Stimulated activated CD4-positive, alpha-beta T cell treated with anti-CD3 and anti-CD28 coated beads, TNF-alpha, amount 100 ng/mL, for 1 hour (primary cell): ENCODE results near the gene CCDC137.

Source experiments
- DNase-seq, 3 donors: peaks; one replicate each; pipeline ENCODE4 v3.0.0-alpha.2; 2020; ENCODE audit warnings: low read depth in 3 of 3, low spot score in 1 of 3

The CCDC137 gene

DNA sequence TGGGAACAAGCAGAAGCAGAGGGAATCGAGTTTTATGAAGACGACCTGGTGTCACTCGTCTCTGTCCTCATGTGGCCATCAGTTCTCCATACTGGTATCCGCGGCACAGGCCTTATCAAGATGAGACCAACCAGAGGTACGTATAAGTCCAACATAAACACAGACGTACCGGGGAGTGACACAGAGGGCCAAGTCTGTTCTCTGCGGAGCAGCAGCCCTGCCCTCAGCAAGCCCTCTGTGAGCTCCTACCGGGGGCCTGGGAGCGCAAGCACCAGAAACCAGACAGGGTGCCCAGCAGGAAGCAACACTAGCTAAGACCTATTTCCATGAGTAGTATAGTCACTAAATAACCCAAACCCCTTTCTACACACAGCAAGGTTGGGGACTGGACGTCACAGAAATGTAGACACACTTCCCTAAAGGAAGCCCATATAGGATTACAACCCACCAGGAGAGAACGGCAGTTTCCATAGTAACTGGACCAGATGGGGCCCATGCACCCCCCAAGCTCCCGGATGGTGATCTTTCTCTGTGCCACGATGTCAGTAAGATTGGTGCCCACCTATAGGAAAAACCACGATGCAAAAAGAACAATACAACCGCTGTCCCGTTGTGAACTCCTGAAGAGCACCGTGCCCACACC is 16.1 kb downstream of the CCDC137 start:
- no peak for DNase-seq

GRCh38 chr17:81683208-81683583 is 16.7 kb downstream of the CCDC137 start:
- no peak for DNase-seq

GRCh38 chr17:81683584-81684441 is 17.3 kb downstream of the CCDC137 start, which contains the start of the genes ARL16 and HGS:
TSS of gene ARL16 (minus strand) at chr17:81683797. CDS start at chr17:81683753, 44 bp downstream.
TSS of gene HGS (plus strand) at chr17:81684011. CDS start at chr17:81684067, 56 bp downstream.
- peak; percentile 93 to 95 (median 94) for DNase-seq

- DNase-seq = no peak
Measured at GRCh38 chr17:81684442-81684911, 17.9 kb downstream of the CCDC137 start.

GRCh38 chr17:81685108-81685507 is 18.6 kb downstream of the CCDC137 start:
- DNase-seq = no peak

GRCh38 chr17:81686614-81687013 is 20.1 kb downstream of the CCDC137 start:
- DNase-seq = no peak

- no peak for DNase-seq
Measured at GRCh38 chr17:81687770-81688541, 21.4 kb downstream of the CCDC137 start.

GRCh38 chr17:81688616-81689015 is 22.1 kb downstream of the CCDC137 start:
- DNase-seq = no peak

- no peak for DNase-seq
Measured at GRCh38 chr17:81690066-81690465, 23.5 kb downstream of the CCDC137 start.

- DNase-seq = no peak
Measured at GRCh38 chr17:81690549-81690948, 24.0 kb downstream of the CCDC137 start.

DNA sequence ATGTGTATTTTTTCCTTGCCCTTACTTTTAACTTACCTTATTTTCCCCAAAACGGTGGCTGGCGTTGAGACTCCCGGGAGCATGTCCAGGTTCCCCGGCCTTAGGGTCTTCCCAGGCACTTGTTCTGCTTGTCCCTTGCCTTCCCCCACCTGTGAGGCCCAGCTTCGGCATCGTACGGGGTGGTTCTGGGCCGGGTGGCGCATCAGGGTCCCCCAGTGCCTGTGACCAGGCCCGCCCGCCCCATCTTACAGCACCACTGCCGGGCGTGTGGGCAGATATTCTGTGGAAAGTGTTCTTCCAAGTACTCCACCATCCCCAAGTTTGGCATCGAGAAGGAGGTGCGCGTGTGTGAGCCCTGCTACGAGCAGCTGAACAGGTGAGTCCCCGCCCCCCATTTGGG is 24.7 kb downstream of the CCDC137 start:
- DNase-seq = no peak

DNA sequence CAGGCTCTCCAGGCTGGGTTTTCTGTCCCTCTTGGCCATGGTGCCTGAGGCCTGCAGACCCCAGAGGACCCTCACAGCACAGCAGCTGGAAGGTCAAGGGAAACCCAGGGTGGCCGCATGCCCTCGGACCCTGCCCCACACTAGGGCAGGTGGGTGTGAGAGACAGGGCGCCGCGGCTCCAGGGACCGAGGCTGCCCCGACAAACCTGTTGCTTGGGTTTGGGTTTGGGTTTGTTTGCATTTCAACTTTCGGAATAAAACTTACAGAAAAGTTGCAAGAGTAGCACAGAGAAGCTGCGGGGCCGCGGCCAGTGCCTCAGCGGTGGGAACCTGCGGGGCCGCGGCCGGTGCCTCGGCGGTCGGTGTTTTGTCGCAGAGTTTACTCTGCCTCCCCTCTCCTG is 25.1 kb downstream of the CCDC137 start:
- DNase-seq = no peak

DNA sequence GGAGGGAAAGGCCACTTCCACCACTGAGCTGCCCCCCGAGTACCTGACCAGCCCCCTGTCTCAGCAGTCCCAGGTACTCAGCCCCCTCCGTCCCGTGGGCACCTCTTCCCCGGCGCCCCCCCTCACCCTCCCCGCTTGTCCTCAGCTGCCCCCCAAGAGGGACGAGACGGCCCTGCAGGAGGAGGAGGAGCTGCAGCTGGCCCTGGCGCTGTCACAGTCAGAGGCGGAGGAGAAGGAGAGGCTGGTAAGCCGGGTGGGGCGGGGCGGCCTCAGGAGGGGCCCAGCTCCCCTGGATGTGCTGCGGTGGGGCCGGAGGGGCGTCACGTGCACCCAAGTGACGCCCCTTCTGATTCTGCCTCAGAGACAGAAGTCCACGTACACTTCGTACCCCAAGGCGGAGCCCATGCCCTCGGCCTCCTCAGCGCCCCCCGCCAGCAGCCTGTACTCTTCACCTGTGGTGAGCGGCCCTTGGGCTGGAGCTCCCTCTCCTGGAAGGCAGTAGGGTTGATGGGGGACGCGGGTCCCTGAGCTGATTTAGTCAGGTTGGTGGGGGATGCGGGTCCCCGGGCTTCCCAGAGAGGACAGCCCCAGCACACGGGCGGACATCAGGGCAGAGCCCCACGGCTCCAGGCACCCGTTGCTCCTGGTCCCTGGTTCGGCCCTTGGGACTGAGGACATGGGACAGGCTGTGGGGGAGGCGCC is 27.1 kb downstream of the CCDC137 start:
- DNase-seq = no peak

DNA sequence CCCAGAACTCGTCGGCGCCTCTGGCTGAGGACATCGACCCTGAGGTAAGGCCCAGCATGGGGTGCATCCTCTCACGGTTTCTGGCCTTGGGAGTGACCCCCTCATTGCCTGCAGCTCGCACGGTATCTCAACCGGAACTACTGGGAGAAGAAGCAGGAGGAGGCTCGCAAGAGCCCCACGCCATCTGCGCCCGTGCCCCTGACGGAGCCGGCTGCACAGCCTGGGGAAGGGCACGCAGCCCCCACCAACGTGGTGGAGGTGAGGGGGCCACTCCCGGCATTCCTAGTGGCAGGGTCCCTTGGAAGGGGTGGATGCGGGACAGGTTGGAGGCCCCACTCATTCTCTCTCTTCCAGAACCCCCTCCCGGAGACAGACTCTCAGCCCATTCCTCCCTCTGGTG is 28.3 kb downstream of the CCDC137 start:
- no peak for DNase-seq

DNA sequence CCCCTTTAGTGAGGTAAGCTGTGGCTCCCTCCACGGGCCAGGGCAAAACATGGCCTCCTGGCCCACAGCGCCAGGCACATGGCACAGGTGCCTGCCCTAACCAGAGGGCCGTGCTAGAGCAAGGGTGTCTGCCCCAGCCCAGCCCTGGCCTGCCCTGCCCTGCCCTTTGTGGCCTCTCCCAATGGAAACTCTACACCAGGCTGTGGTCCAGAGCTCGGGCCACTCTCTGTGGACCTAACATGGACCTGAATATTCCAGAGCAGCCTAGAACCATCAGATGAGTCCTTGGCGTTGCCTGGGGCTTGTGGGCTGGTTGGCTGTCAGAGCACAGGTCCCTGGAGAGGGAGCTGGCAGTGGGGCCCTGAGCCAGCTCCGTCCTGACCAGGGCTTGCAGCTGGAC is 28.7 kb downstream of the CCDC137 start:
- DNase-seq = no peak

- no peak for DNase-seq
Measured at GRCh38 chr17:81695801-81696200, 29.3 kb downstream of the CCDC137 start.

GRCh38 chr17:81696218-81696941 is 29.8 kb downstream of the CCDC137 start:
- DNase-seq = no peak

DNA sequence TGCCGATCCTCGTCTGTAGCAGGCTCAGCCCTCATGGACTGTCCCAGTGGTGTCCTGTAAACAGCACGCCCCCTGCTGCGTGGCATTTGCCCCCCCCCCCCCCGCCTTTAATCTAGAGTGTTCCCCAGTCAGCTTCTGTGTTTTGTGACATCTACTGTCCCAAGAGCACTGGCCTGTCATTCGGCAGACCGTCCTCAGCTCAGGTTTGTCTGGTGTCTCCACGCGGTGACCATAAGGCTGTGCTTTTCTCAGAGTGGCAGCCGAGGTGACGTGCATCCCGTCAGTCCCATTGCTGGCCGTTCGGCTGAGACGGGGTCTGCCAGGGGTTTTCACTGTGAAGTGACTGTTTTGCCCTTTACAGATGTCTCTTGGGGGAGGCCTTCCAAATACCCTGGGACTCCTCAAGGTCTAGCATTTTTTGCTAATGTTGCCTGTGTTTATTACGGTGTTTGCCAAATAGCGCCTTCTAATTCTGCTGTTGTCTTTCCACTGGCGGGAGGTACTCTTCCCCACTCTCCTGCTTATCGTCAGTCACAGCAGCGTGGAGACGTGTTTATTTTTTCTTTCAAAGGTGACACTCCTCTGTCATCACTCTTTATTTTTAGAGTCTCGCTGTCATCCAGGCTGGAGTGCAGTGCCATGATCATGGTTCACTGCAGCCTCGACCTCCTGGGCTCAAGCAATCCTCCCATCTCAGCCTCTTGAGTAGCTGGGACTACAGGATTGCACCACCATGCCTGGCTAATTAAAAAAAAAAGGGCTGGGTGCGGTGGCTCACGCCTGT is 30.9 kb downstream of the CCDC137 start:
- no peak for DNase-seq
